SKM-1 treated with dmso at 0.1 percent for 144 hours (cell line): ENCODE measurements around the gene GRID2.

Experiments
- DNase-seq: peaks from one replicate; lab custom pipeline; 2025; ENCODE audit not compliant: unreplicated experiment; lab: John Stamatoyannopoulos, UW

The GRID2 gene

DNA sequence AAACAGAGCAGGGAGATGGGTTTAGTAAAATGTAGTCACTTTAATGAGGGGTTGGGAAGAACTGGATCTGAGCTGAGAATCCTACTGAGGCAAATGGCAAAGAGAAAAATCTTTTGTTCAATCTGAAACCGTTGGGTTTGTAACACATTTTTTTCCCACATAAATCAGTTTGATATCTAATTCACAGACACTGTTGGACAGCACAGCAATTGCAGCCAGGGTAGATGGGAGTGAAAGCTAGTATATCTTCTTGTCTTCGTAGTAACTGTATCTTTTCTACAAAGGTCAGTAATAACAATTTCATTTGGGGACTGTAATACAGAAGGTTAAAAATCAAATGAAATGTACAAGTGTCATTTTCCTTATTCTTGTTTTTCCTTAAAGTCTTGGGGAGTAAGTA lies 875.3 kb downstream of the GRID2 start:
- no peak for DNase-seq

DNA sequence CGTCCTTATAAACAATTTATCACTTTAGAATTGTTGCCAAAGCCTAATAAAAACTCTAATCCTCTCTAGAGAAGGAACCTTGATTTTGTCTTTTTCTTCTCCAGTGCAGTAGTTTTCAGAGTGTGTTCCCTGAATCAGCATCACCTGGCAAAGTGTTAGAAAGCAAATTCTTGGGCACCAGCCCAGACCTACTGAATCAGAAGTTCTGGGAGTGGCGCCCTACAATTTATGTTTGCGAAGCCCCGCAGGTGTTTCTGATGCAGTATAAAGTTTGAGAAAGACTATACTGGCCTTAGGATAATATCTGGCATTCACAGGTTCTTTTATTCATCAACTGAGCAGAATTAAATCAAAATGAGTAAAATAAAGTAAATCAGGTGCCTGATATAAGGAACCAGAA lies 879.0 kb downstream of the GRID2 start:
- no peak for DNase-seq

DNA sequence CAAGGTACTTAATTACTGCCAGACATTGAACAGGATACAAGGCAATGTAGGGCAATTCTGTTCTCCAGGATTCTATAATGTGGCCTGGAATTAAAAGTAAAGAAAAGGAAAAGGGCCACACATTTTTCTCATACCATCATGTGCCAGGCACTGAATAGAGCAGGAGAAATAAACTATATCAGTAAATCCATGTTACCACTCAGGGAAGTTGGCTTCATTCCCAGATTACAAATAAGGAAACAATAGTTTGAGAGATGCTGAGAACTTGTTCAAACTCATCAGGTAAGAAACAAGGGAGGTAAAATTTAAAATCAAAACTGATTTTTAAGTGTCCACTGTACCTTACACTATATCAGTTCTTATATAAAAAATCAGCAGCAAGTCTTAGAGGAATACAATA lies 879.8 kb downstream of the GRID2 start:
- DNase-seq, result no peak

DNA sequence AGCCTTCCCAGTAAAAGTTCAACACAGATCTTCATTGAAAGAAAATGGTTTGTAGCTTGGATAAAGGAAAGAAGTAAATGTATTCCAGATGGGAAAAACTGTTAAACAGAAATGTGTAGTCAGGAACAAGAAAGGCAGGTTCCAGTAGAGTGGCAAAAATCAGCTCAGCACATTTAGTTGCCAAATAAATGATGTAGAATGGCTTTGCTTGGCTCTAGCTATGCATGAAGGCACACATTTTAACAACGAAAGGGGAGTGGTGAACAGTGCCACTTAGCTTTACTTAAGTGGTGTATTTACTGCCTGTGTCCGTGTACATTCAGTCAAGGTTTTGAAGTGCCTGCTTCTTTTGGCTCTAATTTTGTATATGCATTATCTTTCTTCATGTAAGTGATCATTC lies 880.3 kb downstream of the GRID2 start:
- no peak for DNase-seq

DNA sequence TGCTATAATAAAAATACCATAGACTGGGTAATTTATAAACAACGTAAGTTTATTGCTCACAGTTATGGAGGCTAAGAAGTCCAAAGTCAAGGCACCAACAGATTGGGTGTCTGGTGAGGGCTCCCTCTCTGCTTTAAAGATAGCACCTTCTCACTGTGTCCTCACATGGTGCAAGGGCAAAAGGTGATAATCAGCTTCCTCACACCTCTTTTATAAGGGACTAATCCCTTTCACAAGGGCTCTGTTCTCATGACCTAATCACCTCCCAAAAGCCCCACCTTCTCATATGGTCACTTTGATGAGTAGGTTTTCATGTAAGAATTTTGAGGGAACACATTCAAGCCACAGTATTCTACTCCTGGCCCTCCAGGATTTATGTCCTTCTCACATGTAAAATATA lies 883.1 kb downstream of the GRID2 start:
- no peak for DNase-seq

DNA sequence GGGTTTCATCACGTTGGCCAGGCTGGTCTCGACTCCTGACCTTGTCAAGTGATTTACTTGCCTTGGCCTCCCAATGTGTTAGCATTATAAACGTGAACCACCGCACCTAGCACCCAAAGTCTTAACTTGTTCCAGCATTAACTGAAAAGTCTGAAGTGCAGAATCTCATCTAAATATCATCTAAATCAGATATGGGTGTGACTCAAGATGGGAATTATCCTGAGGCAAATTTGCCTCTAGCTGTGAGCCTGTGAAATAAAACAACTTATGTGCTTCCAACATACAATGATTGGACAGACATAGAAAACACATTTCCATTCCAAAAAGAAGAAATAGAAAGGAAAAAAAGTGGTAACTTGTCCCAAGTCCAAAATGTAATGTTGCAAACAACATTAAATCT lies 883.7 kb downstream of the GRID2 start:
- DNase-seq, result no peak

DNA sequence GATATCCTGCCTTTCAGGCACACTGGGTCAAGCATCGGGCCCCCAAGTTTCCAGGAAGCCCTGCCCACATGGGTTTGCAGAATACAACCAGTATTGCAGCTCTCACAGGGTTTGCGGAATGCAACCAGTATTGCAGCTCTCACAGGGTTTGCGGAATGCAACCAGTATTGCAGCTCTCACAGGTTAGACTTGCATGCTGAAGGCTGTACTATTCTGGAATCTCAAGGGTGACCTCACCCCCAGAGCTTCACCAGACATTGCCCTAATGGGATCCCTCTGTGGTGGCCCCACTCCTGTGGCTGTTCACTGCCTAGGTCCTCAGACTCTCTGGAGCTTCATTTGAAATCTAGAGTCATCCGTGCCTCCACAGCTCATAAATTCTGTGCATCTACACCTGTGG lies 884.1 kb downstream of the GRID2 start:
- DNase-seq, result no peak

DNA sequence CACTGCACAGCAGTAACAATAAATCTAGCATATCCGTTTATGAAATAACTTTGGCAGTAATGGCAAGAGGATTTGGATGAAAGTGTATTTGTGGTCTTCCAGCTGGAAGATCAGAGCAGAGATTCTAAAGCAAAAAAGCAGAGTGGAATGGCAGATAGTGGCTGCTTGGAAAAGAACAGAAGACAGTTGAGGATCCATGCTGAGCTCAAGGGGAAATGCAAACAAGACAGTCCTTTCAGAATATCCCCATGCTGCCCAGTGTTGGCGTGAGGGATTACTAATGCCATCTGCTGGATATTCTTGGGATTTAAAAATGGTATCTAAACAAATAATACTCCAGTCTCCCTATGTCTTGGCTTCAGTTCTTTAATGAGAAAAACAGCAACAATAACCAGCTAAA lies 895.7 kb downstream of the GRID2 start:
- DNase-seq, result peak; percentile 23

DNA sequence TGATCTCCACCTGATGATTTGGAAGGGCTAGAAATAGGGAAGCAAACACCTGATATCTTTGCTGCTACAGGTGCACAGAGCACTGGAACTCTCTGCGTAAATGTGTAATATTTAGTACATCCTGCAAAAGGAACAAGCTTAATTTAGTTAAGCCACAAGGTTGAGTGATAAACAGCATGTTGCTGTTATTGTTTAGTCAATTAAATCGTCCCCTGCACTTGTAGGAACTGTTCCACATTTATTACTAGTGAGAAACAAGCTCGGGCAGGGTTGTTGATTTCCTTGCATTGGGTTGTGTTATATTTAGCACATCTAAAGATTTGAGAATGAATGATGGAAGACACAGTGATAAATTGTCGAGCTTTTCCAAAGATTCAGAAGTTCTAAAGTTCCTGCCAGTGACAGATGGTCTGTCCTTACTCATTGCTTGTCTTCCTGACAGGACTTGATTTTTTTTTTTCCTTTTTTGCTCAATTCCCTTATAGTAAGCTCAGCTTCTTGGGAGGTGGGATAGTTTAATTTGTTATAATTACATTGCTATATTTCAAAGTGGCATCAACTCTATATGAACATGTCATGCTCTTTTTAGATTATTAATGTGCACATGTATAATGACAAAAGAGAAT lies 897.8 kb downstream of the GRID2 start:
- DNase-seq, result no peak

DNA sequence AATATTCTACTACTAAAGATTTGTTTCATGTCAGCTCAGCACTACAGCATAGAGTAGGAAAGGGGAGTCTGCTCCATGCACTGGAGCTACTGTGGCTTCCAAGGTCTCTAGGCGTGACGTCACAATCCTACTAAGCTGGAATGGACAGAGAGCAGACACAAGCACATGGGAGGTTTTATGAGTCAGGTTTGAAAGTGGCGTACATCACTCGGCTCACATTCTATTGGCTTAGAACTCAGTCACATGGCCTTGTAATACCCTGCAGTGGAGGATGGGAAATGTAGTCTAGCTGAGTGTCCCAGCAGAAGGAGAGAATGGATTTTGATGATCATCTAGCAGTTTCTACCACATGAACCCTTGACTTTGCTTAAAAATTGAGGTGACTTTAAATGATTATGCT lies 899.9 kb downstream of the GRID2 start:
- no peak for DNase-seq

DNA sequence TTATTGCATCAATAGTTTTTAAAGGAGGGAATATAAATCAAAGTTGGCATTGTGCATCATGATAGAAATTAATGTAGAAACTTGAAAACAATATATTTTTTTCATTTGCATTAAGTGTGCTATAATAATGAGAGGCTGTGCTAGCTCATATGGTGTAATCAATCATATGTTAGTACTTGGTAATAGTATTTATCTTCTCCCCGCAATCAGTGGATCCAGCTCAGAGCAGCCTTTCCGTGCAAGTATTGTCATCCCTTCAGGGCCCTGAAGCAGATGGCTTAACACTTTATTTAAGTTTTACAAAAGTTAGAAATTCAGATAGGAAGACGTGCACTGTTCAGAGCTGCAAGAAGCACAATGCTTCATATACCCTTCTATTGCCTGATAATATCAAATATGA lies 908.5 kb downstream of the GRID2 start:
- DNase-seq, result no peak

DNA sequence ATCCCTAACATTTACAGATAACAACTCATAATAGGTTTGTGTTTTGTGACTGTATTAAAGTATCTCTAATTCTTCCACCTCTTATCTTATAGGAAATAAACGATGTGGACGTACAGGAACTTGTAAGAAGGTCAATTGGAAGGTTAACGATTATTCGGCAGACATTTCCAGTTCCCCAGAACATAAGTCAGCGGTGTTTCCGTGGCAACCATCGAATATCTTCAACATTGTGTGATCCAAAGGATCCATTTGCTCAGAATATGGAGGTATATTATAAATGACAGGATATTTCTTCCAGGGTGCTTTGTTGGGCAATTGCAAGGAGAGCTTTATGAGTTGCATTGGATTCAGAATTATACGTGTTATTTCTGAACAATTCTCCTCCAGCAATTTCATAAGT lies 912.9 kb downstream of the GRID2 start:
- DNase-seq, result no peak

DNA sequence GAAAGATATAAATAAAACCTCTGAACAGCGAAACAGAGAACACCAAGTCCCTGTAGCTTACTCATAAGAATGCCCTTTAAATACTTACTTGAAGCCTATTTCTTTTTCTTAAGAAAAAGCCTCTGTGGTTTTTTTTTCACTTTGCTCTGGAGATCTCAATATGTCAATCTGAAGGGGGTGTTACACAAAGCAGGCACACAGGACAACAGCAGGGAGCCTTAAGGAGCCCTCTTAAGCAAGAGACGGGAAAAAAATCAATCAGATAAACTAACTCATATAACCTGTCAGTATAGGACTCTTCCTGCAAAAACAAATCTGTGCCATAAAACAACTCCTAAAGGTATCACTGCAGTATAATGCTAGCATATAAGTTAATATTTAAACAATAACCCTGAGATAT lies 913.7 kb downstream of the GRID2 start:
- DNase-seq, result no peak

DNA sequence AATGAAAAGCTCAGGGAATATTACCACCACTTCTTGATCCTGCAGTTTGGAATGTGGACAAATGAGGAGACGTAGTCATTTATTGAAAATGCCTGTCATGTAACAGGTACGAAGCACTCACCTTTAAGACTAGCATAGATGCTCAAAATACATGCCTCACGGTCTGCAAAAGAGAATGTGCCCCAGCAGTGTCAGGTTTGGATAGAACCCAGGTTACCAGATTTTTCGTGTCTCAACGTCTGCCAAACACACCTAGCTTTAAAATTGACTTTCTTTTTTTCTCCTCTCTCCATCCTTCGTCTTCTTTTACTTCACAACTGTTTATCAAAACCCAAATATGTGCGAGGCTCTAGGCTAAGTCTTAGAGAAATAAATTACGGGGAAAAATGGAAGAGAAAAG lies 918.0 kb downstream of the GRID2 start:
- DNase-seq, result no peak

DNA sequence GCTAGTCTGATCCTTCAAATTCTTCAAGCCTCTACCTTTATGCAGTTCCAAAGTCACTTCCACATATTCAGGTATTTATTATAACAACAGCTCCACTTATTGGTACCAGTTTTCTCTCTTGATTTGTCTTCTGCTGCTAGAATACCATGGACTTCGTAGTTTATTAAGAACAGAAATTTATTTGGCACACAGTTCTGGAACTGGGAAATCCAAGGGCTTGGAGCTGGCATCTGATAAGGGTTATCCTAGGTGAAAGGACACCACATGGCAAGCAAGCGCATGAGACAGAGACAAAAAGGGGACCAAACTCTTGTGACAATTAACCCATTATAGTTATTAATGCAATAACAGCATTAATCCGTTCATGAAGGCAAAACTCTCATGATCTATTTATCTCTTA lies 924.3 kb downstream of the GRID2 start:
- DNase-seq, result no peak

DNA sequence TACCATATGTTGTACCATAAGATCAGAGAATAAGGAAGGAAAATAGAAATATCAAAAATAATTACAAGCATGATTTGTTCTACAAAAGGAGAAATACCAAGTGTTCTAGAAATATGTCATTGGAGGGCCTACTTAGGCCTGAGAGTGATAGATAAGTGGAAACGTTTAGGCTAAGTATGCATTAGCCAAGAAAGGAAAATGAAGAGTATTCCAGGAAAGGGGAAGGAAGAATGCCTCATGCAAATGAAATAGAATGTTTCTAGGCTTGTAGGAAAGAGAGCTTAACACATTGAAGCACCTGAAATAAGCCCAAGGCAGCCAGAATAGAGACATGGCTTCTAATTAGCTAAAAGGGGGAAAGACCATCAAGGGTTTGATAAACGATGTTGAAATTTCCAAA lies 929.1 kb downstream of the GRID2 start:
- DNase-seq, result no peak

DNA sequence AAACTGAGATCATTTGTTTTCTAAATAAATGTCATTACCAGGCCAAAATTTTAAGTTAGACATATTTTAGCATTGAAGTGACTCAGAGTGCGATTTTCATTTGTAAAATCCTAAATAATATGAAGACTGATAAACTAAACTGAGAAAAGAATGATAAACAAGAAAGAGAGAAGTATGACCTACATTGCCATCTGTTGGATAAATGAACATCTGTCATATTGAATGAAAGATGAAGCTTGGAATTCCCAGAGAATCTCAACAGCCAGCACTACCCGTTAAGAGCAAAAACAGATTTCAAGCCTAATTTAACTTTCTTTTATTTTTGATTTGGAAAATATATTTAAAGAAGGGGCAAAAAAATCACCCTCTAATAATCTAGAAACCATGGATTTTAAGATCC lies 933.8 kb downstream of the GRID2 start:
- no peak for DNase-seq

DNA sequence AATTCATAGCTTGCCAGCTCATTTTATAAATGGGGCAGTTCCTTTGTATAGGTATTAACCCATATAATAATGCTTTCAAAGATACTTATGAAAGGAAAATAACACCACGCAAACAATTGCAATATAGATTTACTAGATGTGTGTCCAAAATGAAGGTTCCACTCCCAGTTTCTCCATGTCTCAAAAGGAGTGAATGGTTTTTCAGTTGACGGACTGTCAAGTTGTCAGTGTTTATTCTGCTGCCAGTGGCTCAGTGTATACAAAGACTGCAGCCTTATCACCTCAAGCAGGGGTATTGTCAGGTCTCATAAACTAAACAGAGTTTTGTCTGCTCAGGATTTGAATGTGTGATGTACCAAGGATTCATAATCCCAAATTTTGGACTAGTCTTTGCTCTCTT lies 939.5 kb downstream of the GRID2 start:
- DNase-seq, result no peak

DNA sequence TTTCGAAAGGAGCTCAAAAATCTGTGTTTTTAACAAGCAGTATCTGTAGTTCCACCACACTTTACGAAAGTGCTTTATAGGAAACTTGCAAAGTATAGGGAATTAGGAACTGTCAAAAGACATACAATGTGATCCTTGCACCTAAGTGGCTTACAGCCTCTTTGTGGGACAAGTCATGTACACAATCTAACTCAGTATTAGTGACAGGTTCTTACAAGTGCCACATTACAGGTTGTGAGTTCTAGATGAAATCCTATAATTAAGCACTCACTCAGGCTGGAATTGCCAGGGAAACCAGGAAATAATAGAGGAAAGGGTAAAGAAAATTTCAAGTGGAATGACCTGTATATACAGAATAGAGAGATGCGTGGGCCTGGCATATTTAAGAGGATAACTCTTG lies 957.4 kb downstream of the GRID2 start:
- no peak for DNase-seq

DNA sequence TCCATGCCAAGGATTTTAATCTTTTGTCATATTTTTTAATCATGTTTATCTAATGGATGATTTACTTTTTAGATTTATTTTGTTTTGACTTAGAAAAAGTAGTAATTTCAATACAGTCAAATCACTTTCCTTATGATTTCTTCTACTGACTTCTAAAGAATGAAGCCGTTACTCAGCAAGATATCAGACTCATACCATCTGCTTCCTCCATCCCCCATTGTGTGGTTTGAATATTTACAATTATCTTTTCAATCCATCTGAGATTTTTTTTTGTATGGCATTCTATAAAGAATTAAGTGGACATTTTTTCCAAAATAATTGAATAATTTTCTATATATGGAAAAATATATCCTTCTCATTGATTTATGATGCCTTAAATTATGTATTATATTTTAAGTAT lies 959.4 kb downstream of the GRID2 start:
- DNase-seq, result no peak

DNA sequence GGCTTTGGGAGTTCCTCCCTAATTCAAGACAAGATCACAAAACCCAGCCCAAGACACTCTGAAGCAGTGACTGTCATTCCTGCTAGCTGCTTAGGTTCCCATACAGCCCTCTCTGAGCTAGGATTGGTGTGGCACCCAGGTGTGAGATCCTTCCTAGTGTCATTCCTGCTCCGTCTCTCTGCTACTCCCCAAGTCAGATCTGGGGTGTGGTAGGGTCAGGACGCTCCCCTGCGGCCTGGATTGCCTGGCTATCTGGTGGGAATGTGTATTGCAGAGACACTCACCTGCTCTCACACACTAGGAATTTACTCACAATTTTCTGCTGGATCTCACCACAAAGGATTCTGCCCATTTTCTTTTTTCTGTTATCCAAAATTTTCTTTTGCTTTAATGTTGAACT lies 964.0 kb downstream of the GRID2 start:
- no peak for DNase-seq

DNA sequence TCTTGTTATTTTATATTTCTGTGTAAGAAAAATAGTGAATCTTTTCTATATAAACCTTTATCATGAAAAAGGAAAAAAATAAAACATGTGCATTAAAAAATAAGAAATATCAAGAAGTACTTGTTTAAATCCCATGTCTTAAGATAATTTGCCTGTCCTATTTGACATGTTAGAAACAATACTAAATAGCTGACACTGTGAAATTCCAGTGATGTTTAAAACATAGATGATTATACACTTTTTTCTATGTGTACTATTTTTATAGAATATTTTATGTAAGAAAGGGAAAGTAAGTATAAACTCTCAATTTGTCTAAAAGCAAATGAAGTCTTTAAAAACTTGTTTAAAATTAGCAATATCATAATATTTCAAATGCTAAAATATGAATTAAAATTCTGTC lies 981.6 kb downstream of the GRID2 start:
- no peak for DNase-seq

DNA sequence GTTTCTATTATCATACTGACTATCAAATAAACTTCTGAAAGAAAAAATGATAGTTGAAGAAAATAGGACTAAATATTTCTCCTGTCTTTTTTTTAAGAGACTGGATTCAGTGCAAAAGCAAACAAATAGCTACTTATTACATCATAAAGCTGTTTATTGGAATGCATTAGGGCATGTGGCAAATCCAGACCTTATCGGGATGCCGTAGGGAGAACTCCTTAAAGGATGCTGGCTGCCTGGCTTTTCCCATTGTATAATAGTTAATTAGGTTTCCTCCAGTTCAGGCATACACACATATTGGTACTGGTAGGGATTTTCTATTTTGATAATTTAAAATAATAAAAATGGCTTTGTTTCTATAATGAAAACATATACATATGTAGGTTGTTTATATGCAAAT lies 985.5 kb downstream of the GRID2 start:
- DNase-seq, result no peak

DNA sequence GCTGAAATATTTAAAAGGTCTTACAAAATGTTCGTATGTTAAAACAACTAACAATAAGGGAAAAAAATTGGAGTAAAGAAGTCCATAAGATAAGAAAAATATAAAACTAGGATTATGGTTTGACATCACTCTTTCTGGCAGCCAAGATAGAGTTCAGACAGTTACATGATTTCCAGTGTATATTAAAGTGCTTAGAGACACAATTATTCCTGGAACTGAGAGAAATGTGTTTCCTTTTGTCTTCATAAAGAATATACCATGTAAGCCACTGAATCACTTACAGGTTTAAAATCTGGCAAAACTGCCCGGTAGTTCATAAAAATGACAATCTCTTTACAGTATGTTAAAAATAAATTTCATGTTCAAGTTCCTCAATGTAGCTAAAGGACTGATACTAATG lies 986.1 kb downstream of the GRID2 start:
- no peak for DNase-seq
